ENCODE results near the gene EHHADH. TPM values are rescaled to one million over a fixed set of nuclear protein-coding genes. Genes with fewer than 3 reads are reported as not detected.

Gene EHHADH
- total and polyA plus RNA-seq, 9 of the 15 experiments (the other 6 are each of a cell fraction or from before 2014, with no cell fraction given), result 3.6 to 6.4 (median 5.4) TPM

- TF ChIP-seq DIDO1 (tag; IDR thresholded peaks at IDR 0.05; ENCODE audit: low read depth), result no peak
- TF ChIP-seq KDM1A (IDR thresholded peaks at IDR 0.05), result no peak
- TF ChIP-seq ZNF239 (CRISPR knock-in tag; IDR thresholded peaks at IDR 0.05), result no peak
Observed at GRCh38 chr3:185250653-185251052, 3.2 kb downstream of the EHHADH start (continued).

- BruUV-seq (replicated peaks), result no TSS peak
- Histone ChIP-seq H3K36me3 (ENCODE audit: control insufficient read depth, insufficient read depth, low read length) (0 out of 3 replicates have a peak, but pooled peaks cover 5% of the 10 kb centered on the region), H4K20me1 (replicated peaks; ENCODE audit: control insufficient read depth, insufficient read depth, low read length) (no peaks in the 10 kb centered on the region), H3K4me3 (no peak overlapping the region), H3K79me2 (ENCODE audit: control insufficient read depth, insufficient read depth, low read length) (no peaks in the 10 kb centered on the region; the same call in 2 of the 3 replicates), H3K27me3 (ENCODE audit: control insufficient read depth in 2 of 2, insufficient read depth in 2 of 2, low read length in 2 of 2) (no peaks in the 10 kb centered on the region), H3K9ac (ENCODE audit: insufficient read depth in 1 of 2, low read depth in 2 of 2, low read length in 2 of 2) (no peak overlapping the region), H3K4me2 (ENCODE audit: insufficient read depth, low read length) (no peak overlapping the region), H3K27ac (ENCODE audit: extremely low read depth, low read depth, low read length) (no peak overlapping the region), H2AFZ (ENCODE audit: low read depth, low read length) (no peak overlapping the region), H3K9me1 (ENCODE audit: control insufficient read depth, insufficient read depth, low read length) (no peaks in the 10 kb centered on the region), H3K9me3 (replicated peaks; ENCODE audit: control insufficient read depth, insufficient read depth, low read depth, low read length) (no peaks in the 10 kb centered on the region), H3K4me1 (replicated peaks in 1 of 2; ENCODE audit: control insufficient read depth in 2 of 2, insufficient read depth in 2 of 2, low read length in 2 of 2) (peaks cover 5 to 6% of the 10 kb centered on the region in 2 experiments; a peak in 3 of 5 replicates)
- DNase-seq (ENCODE audit: extremely low read depth in 1 of 4, low spot score in 3 of 4) (no peak), FAIRE-seq (no peak), ATAC-seq (no peak)
- TF ChIP-seq KDM1A (IDR thresholded peaks at IDR 0.05), result peak; percentile 57 to 64
- TF ChIP-seq NONO (IDR thresholded peaks at IDR 0.05; ENCODE audit: low read depth in 2 of 2, low read length in 1 of 2), result no peak
- peak; percentile 74; the same call in 1 of the 2 replicates for TF ChIP-seq ZNF75A (CRISPR knock-in tag; IDR thresholded peaks at IDR 0.05)
- TF ChIP-seq REST (IDR thresholded peaks at IDR 0.05; ENCODE audit: borderline replicate concordance), result no peak
- no peak for TF ChIP-seq REST (CRISPR knock-in tag; IDR thresholded peaks at IDR 0.05; ENCODE audit: low read depth)
- no peak for TF ChIP-seq MXI1 (IDR thresholded peaks at IDR 0.05; ENCODE audit: low read depth, low read length)
- ChIA-PET POLR2A (interaction anchor here (0.9 kb wide), 1 partner anchor 28 kb away, joined by 3 read pairs; no protein-coding TSS in a partner anchor), CTCF (ENCODE audit: low intra/inter-chr PET ratio) (no interaction called here)
- in situ Hi-C loops (cut with MboI), result no loop called here
- intact Hi-C loops (cut with micrococcal nuclease), result no loop called here
Observed at GRCh38 chr3:185250247-185250646, 3.6 kb downstream of the EHHADH start.

Data from K562 (cell line).